CD8-positive, alpha-beta memory T cell (primary cell): ENCODE results near the gene TBC1D8. TPM values are rescaled to one million over a fixed set of nuclear protein-coding genes. Genes with fewer than 3 reads are reported as not detected.

ENCODE experiments used
- CTCF ChIA-PET: fragments of 350-600 bp; sonication (Branson Sonifier 250); formaldehyde crosslinking; loops from one replicate; lab custom pipeline; 2021; ENCODE audit warnings: antibody characterized with exemption; lab: Charles Lee
- POLR2A ChIA-PET: fragments of 350-600 bp; sonication (Branson Sonifier 250); formaldehyde crosslinking; loops from one replicate; lab custom pipeline; 2021; ENCODE audit warnings: antibody characterized with exemption; lab: Charles Lee
- DNase-seq, 5 donors: peaks; one replicate each; pipeline versions ENCODE4 v3.0.0 to v3.0.0-alpha.2; 2020 to 2022; ENCODE audit warnings: mixed read lengths in 1 of 5
- H3K27ac ChIP-seq: one replicate; pipeline ENCODE4 v1.7.0; 2013; ENCODE audit warnings: low read depth, mild to moderate bottlenecking, low read length, moderate library complexity
- H3K27me3 ChIP-seq: 2 replicates; pipeline ENCODE4 v1.7.0; 2013; ENCODE audit warnings: low read length, mild to moderate bottlenecking; ENCODE audit not compliant: insufficient read depth, poor library complexity, severe bottlenecking
- H3K36me3 ChIP-seq: 2 replicates; pipeline ENCODE4 v1.7.0; 2013; ENCODE audit warnings: mild to moderate bottlenecking, low read length, moderate library complexity; ENCODE audit not compliant: insufficient read depth
- H3K4me1 ChIP-seq: 2 replicates; pipeline ENCODE4 v1.7.0; 2013; ENCODE audit warnings: mild to moderate bottlenecking, low read length, moderate library complexity; ENCODE audit not compliant: insufficient read depth
- H3K4me3 ChIP-seq: 2 replicates; pipeline ENCODE4 v1.7.0; 2013; ENCODE audit warnings: mild to moderate bottlenecking, low read length
- H3K9me3 ChIP-seq: 2 replicates; pipeline ENCODE4 v1.7.0; 2013; ENCODE audit warnings: mild to moderate bottlenecking, low read length
- H3K27ac Mint-ChIP-seq, 8 donors: one replicate each; pipeline ENCODE4 v1.8.0; 2020 to 2021; ENCODE audit warnings: mixed read lengths in 8 of 8, mild to moderate bottlenecking in 6 of 8, inconsistent platforms in 3 of 8, moderate library complexity in 3 of 8
- H3K27me3 Mint-ChIP-seq, 2 donors: one replicate each; pipeline ENCODE4 v1.8.0; 2020 to 2021; ENCODE audit warnings: mixed read lengths in 2 of 2, mild to moderate bottlenecking in 1 of 2, moderate library complexity in 1 of 2
- H3K36me3 Mint-ChIP-seq, 3 donors: one replicate each; pipeline ENCODE4 v1.8.0; 2020 to 2021; ENCODE audit warnings: mixed read lengths in 3 of 3, inconsistent platforms in 1 of 3, mild to moderate bottlenecking in 1 of 3
- H3K4me1 Mint-ChIP-seq, 3 donors: one replicate each; pipeline ENCODE4 v1.8.0; 2020 to 2021; ENCODE audit warnings: mixed read lengths in 3 of 3, inconsistent platforms in 1 of 3, mild to moderate bottlenecking in 1 of 3
- H3K4me3 Mint-ChIP-seq, 7 donors: one replicate each; pipeline ENCODE4 v1.8.0; 2020 to 2021; ENCODE audit warnings: mixed read lengths in 7 of 7, mild to moderate bottlenecking in 6 of 7, moderate library complexity in 4 of 7, inconsistent platforms in 2 of 7
- H3K9me3 Mint-ChIP-seq, 5 donors: one replicate each; pipeline ENCODE4 v1.8.0; 2020 to 2022; ENCODE audit warnings: mixed read lengths in 5 of 5, mild to moderate bottlenecking in 3 of 5, moderate library complexity in 2 of 5, inconsistent platforms in 1 of 5
- polyA plus RNA-seq: library from polyadenylated mRNA; unstranded; fragments of 300-500 nt; fragmentation: Illumina TruSeq; gene quantifications from one replicate; pipeline ENCODE4 v1.2.3, GENCODE V29; 2021
- total RNA-seq, 2 experiments: library from RNA; stranded (reverse); gene quantifications; one replicate each; pipeline ENCODE4 v1.2.3, GENCODE V29; 2021

Gene TBC1D8
- total and polyA plus RNA-seq, 3 experiments from 2014 or later = 0.55 to 0.89 (median 0.69) TPM

- no peak overlapping the region for H3K4me3 Mint-ChIP-seq
- no peaks in the 10 kb centered on the region for H3K36me3 ChIP-seq
- DNase-seq = no peak
- POLR2A ChIA-PET = no interaction called here
- no peak overlapping the region for H3K27ac ChIP-seq
- H3K4me1 ChIP-seq = no peaks in the 10 kb centered on the region
- no peak overlapping the region for H3K4me3 ChIP-seq
- H3K36me3 Mint-ChIP-seq = peaks cover 0 to 1% (median 0%) of the 10 kb centered on the region in 3 donors
- peaks cover 7 to 14% of the 10 kb centered on the region in 2 donors for H3K27me3 Mint-ChIP-seq
- H3K9me3 Mint-ChIP-seq = no peaks in the 10 kb centered on the region
- H3K27me3 ChIP-seq = no peaks in the 10 kb centered on the region
- no peaks in the 10 kb centered on the region for H3K4me1 Mint-ChIP-seq
- no peaks in the 10 kb centered on the region for H3K9me3 ChIP-seq
- CTCF ChIA-PET = interaction anchor here (1.1 kb wide), 1 partner anchor 9 kb away, joined by 3 read pairs; no protein-coding TSS in a partner anchor
- H3K27ac Mint-ChIP-seq = no peak overlapping the region
Measured at GRCh38 chr2:100976061-100976460, 175.1 kb downstream of the TBC1D8 start.

GRCh38 chr2:100975521-100975785, 175.7 kb downstream of the TBC1D8 start:
- ChIA-PET POLR2A (no interaction called here), CTCF (interaction anchor here (1.1 kb wide), 1 partner anchor 365 kb away, joined by 3 read pairs; no protein-coding TSS in a partner anchor)
- Histone ChIP-seq H3K27ac (no peak overlapping the region), H3K27me3 (no peaks in the 10 kb centered on the region), H3K9me3 (no peaks in the 10 kb centered on the region), H3K4me1 (no peaks in the 10 kb centered on the region), H3K36me3 (no peaks in the 10 kb centered on the region), H3K4me3 (no peak overlapping the region)
- Mint-ChIP-seq H3K4me3 (no peak overlapping the region), H3K4me1 (no peaks in the 10 kb centered on the region), H3K27ac (no peak overlapping the region), H3K9me3 (no peaks in the 10 kb centered on the region), H3K27me3 (peaks cover 7 to 14% of the 10 kb centered on the region in 2 donors), H3K36me3 (no peaks in the 10 kb centered on the region)
- no peak for DNase-seq

- Mint-ChIP-seq H3K36me3 (no peaks in the 10 kb centered on the region), H3K9me3 (no peaks in the 10 kb centered on the region), H3K27ac (peak overlapping the region in 2 of 8 donors; percentile 65 to 76), H3K27me3 (peaks cover 7 to 14% of the 10 kb centered on the region in 2 donors), H3K4me1 (no peaks in the 10 kb centered on the region), H3K4me3 (no peak overlapping the region)
- Histone ChIP-seq H3K4me3 (no peak overlapping the region), H3K4me1 (no peaks in the 10 kb centered on the region), H3K27me3 (no peaks in the 10 kb centered on the region), H3K36me3 (no peaks in the 10 kb centered on the region), H3K9me3 (no peaks in the 10 kb centered on the region), H3K27ac (no peak overlapping the region)
- ChIA-PET CTCF (interaction anchor here (1.1 to 1.4 kb wide), 2 partner anchors 365 kb away, joined by 3 read pairs; no protein-coding TSS in a partner anchor), POLR2A (no interaction called here)
- no peak for DNase-seq
Measured at GRCh38 chr2:100974712-100975520, 176.3 kb downstream of the TBC1D8 start.

- POLR2A ChIA-PET = no interaction called here
Measured at GRCh38 chr2:100972452-100972851, 178.7 kb downstream of the TBC1D8 start.

GRCh38 chr2:100971221-100971620, 180.0 kb downstream of the TBC1D8 start:
- no peaks in the 10 kb centered on the region for H3K4me1 Mint-ChIP-seq
- ChIA-PET CTCF (no interaction called here), POLR2A (interaction anchor here (0.6 kb wide), 1 partner anchor 205 kb away, joined by 3 read pairs; no protein-coding TSS in a partner anchor)
- H3K4me3 ChIP-seq = no peak overlapping the region
- H3K9me3 Mint-ChIP-seq = no peaks in the 10 kb centered on the region
- no peaks in the 10 kb centered on the region for H3K36me3 ChIP-seq
- H3K4me1 ChIP-seq = no peaks in the 10 kb centered on the region
- no peak for DNase-seq
- H3K27ac Mint-ChIP-seq = no peak overlapping the region
- H3K36me3 Mint-ChIP-seq = no peaks in the 10 kb centered on the region
- no peak overlapping the region for H3K27ac ChIP-seq
- H3K9me3 ChIP-seq = no peaks in the 10 kb centered on the region
- no peak overlapping the region for H3K4me3 Mint-ChIP-seq
- H3K27me3 Mint-ChIP-seq = peaks cover 4 to 14% of the 10 kb centered on the region in 2 donors
- H3K27me3 ChIP-seq = no peaks in the 10 kb centered on the region

More at GRCh38 chr2:100972452-100972851, 178.7 kb downstream of the TBC1D8 start:
- CTCF ChIA-PET = no interaction called here
- no peak overlapping the region for H3K4me3 ChIP-seq
- no peaks in the 10 kb centered on the region for H3K36me3 Mint-ChIP-seq
- H3K27me3 ChIP-seq = no peaks in the 10 kb centered on the region
- no peaks in the 10 kb centered on the region for H3K9me3 Mint-ChIP-seq
- no peak overlapping the region for H3K4me3 Mint-ChIP-seq
- H3K27ac Mint-ChIP-seq = no peak overlapping the region
- no peaks in the 10 kb centered on the region for H3K9me3 ChIP-seq
- no peaks in the 10 kb centered on the region for H3K4me1 ChIP-seq
- H3K36me3 ChIP-seq = no peaks in the 10 kb centered on the region
- no peaks in the 10 kb centered on the region for H3K4me1 Mint-ChIP-seq
- peaks cover 7 to 14% of the 10 kb centered on the region in 2 donors for H3K27me3 Mint-ChIP-seq
- DNase-seq = no peak
- H3K27ac ChIP-seq = no peak overlapping the region

GRCh38 chr2:100969998-100970397, 181.2 kb downstream of the TBC1D8 start:
- no peaks in the 10 kb centered on the region for H3K36me3 Mint-ChIP-seq
- H3K27ac Mint-ChIP-seq = no peak overlapping the region
- DNase-seq = no peak
- Histone ChIP-seq H3K4me1 (no peaks in the 10 kb centered on the region), H3K4me3 (no peak overlapping the region), H3K9me3 (no peaks in the 10 kb centered on the region), H3K27me3 (no peaks in the 10 kb centered on the region), H3K36me3 (no peaks in the 10 kb centered on the region), H3K27ac (no peak overlapping the region)
- no peaks in the 10 kb centered on the region for H3K4me1 Mint-ChIP-seq
- ChIA-PET CTCF (no interaction called here), POLR2A (no interaction called here)
- no peaks in the 10 kb centered on the region for H3K9me3 Mint-ChIP-seq
- H3K27me3 Mint-ChIP-seq = peaks cover 4 to 11% of the 10 kb centered on the region in 2 donors
- no peak overlapping the region for H3K4me3 Mint-ChIP-seq

GRCh38 chr2:100968146-100969145, 182.7 kb downstream of the TBC1D8 start:
- H3K27ac Mint-ChIP-seq = no peak overlapping the region
- no peaks in the 10 kb centered on the region for H3K36me3 Mint-ChIP-seq

GRCh38 chr2:100967716-100968115, 183.5 kb downstream of the TBC1D8 start:
- Mint-ChIP-seq H3K27me3 (peaks cover 2 to 3% of the 10 kb centered on the region in 2 donors), H3K36me3 (no peaks in the 10 kb centered on the region), H3K4me3 (no peak overlapping the region), H3K27ac (no peak overlapping the region), H3K4me1 (no peaks in the 10 kb centered on the region), H3K9me3 (no peaks in the 10 kb centered on the region)
- CTCF ChIA-PET = no interaction called here
- H3K27ac ChIP-seq = no peak overlapping the region
- H3K9me3 ChIP-seq = no peaks in the 10 kb centered on the region
- H3K36me3 ChIP-seq = no peaks in the 10 kb centered on the region
- H3K4me1 ChIP-seq = peaks cover 9% of the 10 kb centered on the region
- H3K4me3 ChIP-seq = no peak overlapping the region
- no peak for DNase-seq
- no peaks in the 10 kb centered on the region for H3K27me3 ChIP-seq
- POLR2A ChIA-PET = no interaction called here

More at GRCh38 chr2:100968146-100969145, 182.7 kb downstream of the TBC1D8 start:
- Histone ChIP-seq H3K27me3 (no peaks in the 10 kb centered on the region), H3K4me1 (peaks cover 9% of the 10 kb centered on the region), H3K27ac (no peak overlapping the region), H3K4me3 (no peak overlapping the region), H3K36me3 (no peaks in the 10 kb centered on the region), H3K9me3 (no peaks in the 10 kb centered on the region)
- Mint-ChIP-seq H3K9me3 (no peaks in the 10 kb centered on the region), H3K4me1 (no peaks in the 10 kb centered on the region), H3K4me3 (no peak overlapping the region), H3K27me3 (peaks cover 2 to 8% of the 10 kb centered on the region in 2 donors)
- ChIA-PET CTCF (no interaction called here), POLR2A (no interaction called here)
- DNase-seq = no peak
